8988T (cell line): Measurements from ENCODE around the gene NACA.

Experiments
- DNase-seq: peaks from one replicate; pipeline ENCODE4 v3.0.0; 2011

NACA gene

DNA sequence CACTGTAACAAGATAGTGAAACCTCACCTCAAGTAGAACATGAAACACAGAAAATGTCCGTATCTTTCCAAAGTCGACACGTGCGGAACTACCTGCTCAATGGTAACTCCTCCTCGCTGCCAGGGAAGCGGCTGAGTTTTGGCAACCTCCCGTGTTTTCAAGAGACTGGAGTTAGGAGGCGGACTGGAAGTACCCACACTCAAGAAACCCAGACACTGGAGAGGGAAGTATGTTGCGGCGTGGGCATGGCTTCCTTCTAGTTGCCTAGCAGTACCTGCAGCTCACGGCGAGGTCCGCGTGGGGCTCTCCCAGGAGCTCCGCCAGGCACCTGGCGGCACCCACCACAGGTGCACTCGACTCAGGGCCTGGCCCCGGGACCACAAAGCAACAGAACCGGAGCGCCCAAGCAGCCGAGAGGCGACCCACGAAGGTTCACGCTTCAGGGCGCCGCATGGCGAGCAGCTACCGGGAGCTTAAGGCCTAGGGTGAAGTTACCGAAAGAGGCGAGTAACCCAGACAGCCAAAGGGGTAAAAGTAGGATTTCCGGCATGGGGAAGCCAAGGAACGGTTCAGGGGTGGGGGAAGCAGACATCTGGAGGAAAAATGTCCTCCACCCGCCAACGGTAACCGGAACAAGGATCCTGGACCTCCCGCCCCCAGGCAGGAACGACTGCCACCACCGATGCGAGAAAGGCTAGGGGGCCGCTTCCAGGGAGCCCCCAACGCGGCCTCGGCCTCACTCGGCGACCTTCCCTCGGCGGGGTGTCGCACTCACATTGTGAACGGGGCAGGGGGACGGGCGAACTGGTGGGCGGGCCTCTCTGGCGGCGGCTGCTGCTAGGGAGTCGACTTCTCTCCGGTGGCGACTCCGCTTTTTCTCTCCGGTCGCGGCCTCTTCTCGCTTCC, 37.6 kb downstream of the NACA start:
- no peak for DNase-seq

GRCh38 chr12:56684745-56685359, 40.2 kb downstream of the NACA start:
- no peak for DNase-seq

DNA sequence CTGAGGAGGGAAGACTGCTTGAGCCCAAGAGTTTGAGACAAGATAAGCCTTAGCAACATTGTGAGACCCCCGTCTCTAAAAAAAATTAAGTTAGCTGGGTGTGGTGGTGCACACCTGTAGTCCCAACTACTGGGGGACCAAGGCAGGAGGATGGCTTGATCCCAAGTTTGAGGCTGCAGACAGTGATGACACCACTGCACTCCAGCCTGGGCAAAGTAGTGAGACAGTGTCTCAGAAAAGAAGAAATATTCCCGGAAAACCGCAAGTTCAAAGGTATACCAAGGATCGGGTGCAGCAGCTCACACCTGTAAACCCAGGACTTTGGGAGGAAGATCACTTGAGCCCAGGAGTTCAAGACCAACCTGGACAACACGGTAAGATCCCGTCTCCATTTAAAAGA, 42.8 kb downstream of the NACA start:
- no peak for DNase-seq

DNA sequence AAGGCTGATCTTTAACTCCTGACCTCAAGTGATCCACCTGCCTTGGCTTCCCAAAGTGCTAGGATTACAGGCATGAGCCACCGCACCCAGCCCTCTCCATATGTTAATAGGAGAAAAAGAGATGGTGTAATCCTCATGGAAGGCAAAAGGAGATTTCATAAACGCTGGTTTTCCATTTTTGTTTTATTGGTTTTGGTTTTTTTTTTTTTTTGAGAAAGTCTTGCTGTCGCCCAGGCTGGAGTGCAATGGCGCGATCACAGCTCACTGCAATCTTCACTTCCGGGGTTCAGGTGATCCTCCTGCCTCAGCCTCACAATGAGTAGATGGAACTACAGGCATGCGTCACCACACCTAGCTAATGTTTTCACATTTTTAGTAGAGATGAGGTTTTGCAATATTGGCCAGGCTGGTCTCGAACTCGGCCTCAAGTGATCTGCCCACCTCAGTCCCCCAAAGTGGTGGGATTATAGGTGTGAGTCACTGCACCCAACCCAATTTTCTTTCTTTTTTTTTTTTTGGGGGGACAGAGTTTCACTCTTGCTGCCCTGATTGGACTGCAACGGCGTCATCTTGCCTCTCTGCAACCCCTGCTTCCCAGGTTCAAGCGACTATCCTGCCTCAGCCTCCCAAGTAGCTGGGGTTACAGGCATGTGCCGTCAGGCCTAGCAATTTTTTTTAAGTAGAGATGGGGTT, 45.1 kb downstream of the NACA start:
- no peak for DNase-seq

DNA sequence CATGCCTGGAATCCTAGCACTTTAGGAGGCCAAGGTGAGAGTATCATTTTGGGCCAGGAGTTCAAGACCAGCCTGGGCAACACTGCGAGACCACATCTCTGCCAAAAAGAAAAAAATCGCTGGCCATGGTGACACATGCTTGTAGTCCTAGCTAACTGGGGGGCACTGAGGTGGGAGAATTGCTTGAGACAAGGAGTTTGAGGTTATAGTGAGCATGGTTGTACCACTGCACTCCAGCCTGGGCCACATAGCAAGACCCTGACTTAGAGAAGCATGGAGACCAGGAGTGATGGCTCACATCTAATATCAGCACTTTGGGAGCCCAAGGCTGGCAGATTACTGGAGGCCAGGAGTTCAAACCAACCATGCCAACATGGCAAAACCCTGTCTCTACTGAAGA, 46.2 kb downstream of the NACA start:
- no peak for DNase-seq

DNA sequence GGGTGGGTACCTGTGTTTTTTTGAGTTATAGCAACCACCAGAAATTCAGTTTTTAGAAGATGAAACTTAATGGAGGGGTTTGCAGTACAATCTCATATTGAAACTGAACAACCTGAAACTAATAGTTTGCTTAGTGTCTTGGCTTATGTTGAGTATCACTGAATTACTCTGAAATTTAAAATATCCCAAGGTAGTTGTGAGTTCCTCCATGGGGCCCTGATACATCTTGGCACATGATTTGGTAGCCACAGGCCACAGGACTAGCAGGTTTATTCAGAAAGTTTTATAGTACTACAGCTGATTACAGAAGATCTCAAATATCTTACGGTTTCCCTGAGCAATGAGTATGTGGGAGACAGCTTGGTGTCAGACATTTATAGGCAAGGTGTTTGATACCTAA, 47.4 kb downstream of the NACA start:
- DNase-seq = no peak

GRCh38 chr12:56676851-56677580, 48.1 kb downstream of the NACA start:
- DNase-seq = no peak

DNA sequence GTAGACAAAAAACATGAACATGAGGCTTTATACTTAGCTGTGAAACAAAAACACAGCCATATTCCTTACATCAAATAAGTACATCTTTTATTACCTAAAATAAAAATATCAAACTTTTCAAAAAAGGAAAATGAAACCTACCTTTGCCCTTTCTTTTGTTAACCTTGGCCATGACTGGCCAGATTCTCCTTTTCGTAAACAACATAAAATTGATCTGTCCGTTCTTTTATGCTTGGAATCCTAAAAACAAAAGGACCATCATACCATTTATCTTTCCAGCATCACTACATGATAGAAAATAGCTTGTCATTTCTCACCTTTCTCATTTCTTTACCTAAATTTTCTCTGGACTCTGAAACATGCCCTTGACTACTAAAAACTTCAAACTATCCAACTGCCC, 53.5 kb downstream of the NACA start:
- DNase-seq = no peak

GRCh38 chr12:56670836-56671235, 54.3 kb downstream of the NACA start:
- DNase-seq = no peak

- no peak for DNase-seq
Measured at GRCh38 chr12:56668197-56668457, 57.0 kb downstream of the NACA start.
